ENCODE results near the gene RHOV. TPM values are rescaled to one million over a fixed set of nuclear protein-coding genes. Genes with fewer than 3 reads are reported as not detected.

Gene RHOV
- total RNA-seq, 3 donors from 2014 or later, result 0.35 to 0.53 (median 0.49) TPM

- no peaks in the 10 kb centered on the region for H3K36me3 Mint-ChIP-seq (ENCODE audit: insufficient read depth)
- H3K9me3 Mint-ChIP-seq, result no peaks in the 10 kb centered on the region
- no peaks in the 10 kb centered on the region for H3K4me1 Mint-ChIP-seq (ENCODE audit: low read depth)
- no peak for DNase-seq
- peaks cover 1% of the 10 kb centered on the region for H3K27me3 Mint-ChIP-seq (ENCODE audit: low read depth)
- ATAC-seq, result no peak
- no peak overlapping the region for H3K4me3 Mint-ChIP-seq
These were observed 43.1 kb downstream of the RHOV start for GRCh38 chr15:40830884-40831283.

GRCh38 chr15:40829115-40829514 lies 44.9 kb downstream of the RHOV start:
- Mint-ChIP-seq H3K27me3 (ENCODE audit: low read depth) (peaks cover 1% of the 10 kb centered on the region), H3K36me3 (ENCODE audit: insufficient read depth) (no peaks in the 10 kb centered on the region), H3K4me3 (no peak overlapping the region), H3K9me3 (no peaks in the 10 kb centered on the region), H3K4me1 (ENCODE audit: low read depth) (no peaks in the 10 kb centered on the region)
- no peak for ATAC-seq
- DNase-seq, result no peak

- Mint-ChIP-seq H3K27me3 (ENCODE audit: low read depth) (peaks cover 1% of the 10 kb centered on the region), H3K9me3 (no peaks in the 10 kb centered on the region), H3K4me3 (no peak within 1 kb of the TSS), H3K36me3 (ENCODE audit: insufficient read depth) (no peaks in the 10 kb centered on the region), H3K4me1 (ENCODE audit: low read depth) (no peaks in the 10 kb centered on the region)
- ATAC-seq (no peak), DNase-seq (no peak)
These were observed 45.5 kb downstream of the RHOV start, which contains the start of gene PPP1R14D for GRCh38 chr15:40828447-40829036. TSS of gene PPP1R14D (minus strand) at chr15:40828708. CDS start at chr15:40828641, 67 bp downstream.

GRCh38 chr15:40826423-40827075 lies 47.5 kb downstream of the RHOV start:
- no peak overlapping the region for H3K4me3 Mint-ChIP-seq
- H3K27me3 Mint-ChIP-seq (ENCODE audit: low read depth), result peaks cover 1% of the 10 kb centered on the region
- H3K9me3 Mint-ChIP-seq, result no peaks in the 10 kb centered on the region
- DNase-seq (no peak), ATAC-seq (no peak)
- no peaks in the 10 kb centered on the region for H3K4me1 Mint-ChIP-seq (ENCODE audit: low read depth)
- H3K36me3 Mint-ChIP-seq (ENCODE audit: insufficient read depth), result no peaks in the 10 kb centered on the region

- Mint-ChIP-seq H3K4me1 (ENCODE audit: low read depth) (no peaks in the 10 kb centered on the region), H3K9me3 (no peaks in the 10 kb centered on the region), H3K36me3 (ENCODE audit: insufficient read depth) (no peaks in the 10 kb centered on the region), H3K4me3 (no peak overlapping the region), H3K27me3 (ENCODE audit: low read depth) (peaks cover 1% of the 10 kb centered on the region)
- DNase-seq (no peak), ATAC-seq (no peak)
These were observed 48.2 kb downstream of the RHOV start for GRCh38 chr15:40825661-40826422.

GRCh38 chr15:40823572-40824343 lies 50.3 kb downstream of the RHOV start:
- no peak for DNase-seq
- no peaks in the 10 kb centered on the region for H3K9me3 Mint-ChIP-seq
- no peaks in the 10 kb centered on the region for H3K4me1 Mint-ChIP-seq (ENCODE audit: low read depth)
- H3K36me3 Mint-ChIP-seq (ENCODE audit: insufficient read depth), result no peaks in the 10 kb centered on the region
- peaks cover 1% of the 10 kb centered on the region for H3K27me3 Mint-ChIP-seq (ENCODE audit: low read depth)
- ATAC-seq, result no peak
- no peak overlapping the region for H3K4me3 Mint-ChIP-seq

Other genes starting within 250 kb of the RHOV start
- gene RAD51, start 179.1 kb downstream of the RHOV start, total RNA-seq, result 10 to 100 TPM; 28.2 to 39.7 (median 31.0) TPM
- 10 to 100 TPM; 62.1 to 63.7 (median 62.9) TPM for gene RMDN3, start 119.0 kb downstream of the RHOV start, total RNA-seq
- 10 to 100 TPM; 18.5 to 25.6 (median 25.3) TPM for gene GCHFR, start 110.2 kb downstream of the RHOV start, total RNA-seq
- under 1 TPM; 0.24 to 0.53 (median 0.25) TPM for gene C15orf62, start 104.3 kb downstream of the RHOV start, total RNA-seq
- gene ZFYVE19, start 67.1 kb downstream of the RHOV start, total RNA-seq, result 10 to 100 TPM; 19.5 to 23.5 (median 20.3) TPM
- gene DNAJC17, start 66.8 kb downstream of the RHOV start, total RNA-seq, result 10 to 100 TPM; 49.1 to 62.1 (median 49.9) TPM
- gene PPP1R14D, start 45.5 kb downstream of the RHOV start, total RNA-seq, result not detected
- 10 to 100 TPM; 10.8 to 13.5 (median 12.2) TPM for gene SPINT1, start 30.2 kb downstream of the RHOV start, total RNA-seq
- 10 to 100 TPM; 15.9 to 16.7 (median 16.4) TPM for gene VPS18, start 20.2 kb upstream of the RHOV start, total RNA-seq
- under 1 TPM; 0.05 to 0.38 (median 0.37) TPM for gene DLL4, start 55.1 kb upstream of the RHOV start, total RNA-seq
- 10 to 100 TPM; 12.0 to 31.3 (median 20.8) TPM for gene CHAC1, start 79.2 kb upstream of the RHOV start, total RNA-seq
- 10 to 100 TPM; 39.2 to 42.0 (median 40.5) TPM for gene INO80, start 242.0 kb upstream of the RHOV start, total RNA-seq